Measurements from ENCODE around the gene CELF2.

The CELF2 gene

GRCh38 chr10:11076221-11076620, 58.5 kb downstream of the CELF2 start:
- H3K79me2 ChIP-seq = no peaks in the 10 kb centered on the region
- no peak for TF ChIP-seq CTCF (IDR thresholded peaks at IDR 0.05)
- H2AFZ ChIP-seq = no peak overlapping the region
- H3K4me3 ChIP-seq (ENCODE audit: low read depth, low read length) = no peak overlapping the region
- no peak overlapping the region for H3K9ac ChIP-seq
- H3K9me3 ChIP-seq (ENCODE audit: control insufficient read depth, low read length) = no peaks in the 10 kb centered on the region
- no peak overlapping the region for H3K27ac ChIP-seq
- H3K27me3 ChIP-seq (ENCODE audit: control insufficient read depth, insufficient read depth, low read length) = no peaks in the 10 kb centered on the region
- no peaks in the 10 kb centered on the region for H3K36me3 ChIP-seq (ENCODE audit: control insufficient read depth, insufficient read depth, low read length)
- no peak overlapping the region for H3K4me2 ChIP-seq (ENCODE audit: low read length)
- no peaks in the 10 kb centered on the region for H3K4me1 ChIP-seq

- Histone ChIP-seq H3K27me3 (ENCODE audit: control insufficient read depth, insufficient read depth, low read length) (no peaks in the 10 kb centered on the region), H3K9me3 (ENCODE audit: control insufficient read depth, low read length) (no peaks in the 10 kb centered on the region), H3K4me1 (no peaks in the 10 kb centered on the region), H2AFZ (no peak overlapping the region), H3K4me3 (ENCODE audit: low read depth, low read length) (no peak overlapping the region), H3K9ac (no peak overlapping the region), H3K27ac (no peak overlapping the region), H3K4me2 (ENCODE audit: low read length) (no peak overlapping the region), H3K36me3 (ENCODE audit: control insufficient read depth, insufficient read depth, low read length) (no peaks in the 10 kb centered on the region), H3K79me2 (peaks cover 2% of the 10 kb centered on the region)
- TF ChIP-seq CTCF (IDR thresholded peaks at IDR 0.05) = no peak
These were observed 62.9 kb downstream of the CELF2 start for GRCh38 chr10:11080564-11080984.

- no peak overlapping the region for H3K4me2 ChIP-seq (ENCODE audit: low read length)
- no peaks in the 10 kb centered on the region for H3K27me3 ChIP-seq (ENCODE audit: control insufficient read depth, insufficient read depth, low read length)
- no peak overlapping the region for H3K4me3 ChIP-seq (ENCODE audit: low read depth, low read length)
- H3K9ac ChIP-seq = no peak overlapping the region
- no peaks in the 10 kb centered on the region for H3K4me1 ChIP-seq
- TF ChIP-seq CTCF (IDR thresholded peaks at IDR 0.05) = no peak
- H2AFZ ChIP-seq = no peak overlapping the region
- H3K27ac ChIP-seq = no peak overlapping the region
- no peaks in the 10 kb centered on the region for H3K9me3 ChIP-seq (ENCODE audit: control insufficient read depth, low read length)
- H3K79me2 ChIP-seq = peaks cover 2% of the 10 kb centered on the region
- H3K36me3 ChIP-seq (ENCODE audit: control insufficient read depth, insufficient read depth, low read length) = no peaks in the 10 kb centered on the region
These were observed 63.7 kb downstream of the CELF2 start for GRCh38 chr10:11081408-11081807.

GRCh38 chr10:11082526-11082925, 64.9 kb downstream of the CELF2 start:
- Histone ChIP-seq H3K4me3 (ENCODE audit: low read depth, low read length) (no peak overlapping the region), H3K27ac (no peak overlapping the region)
- TF ChIP-seq CTCF (IDR thresholded peaks at IDR 0.05) = no peak

GRCh38 chr10:11083051-11083450, 65.4 kb downstream of the CELF2 start:
- no peaks in the 10 kb centered on the region for H3K27me3 ChIP-seq (ENCODE audit: control insufficient read depth, insufficient read depth, low read length)
- TF ChIP-seq CTCF (IDR thresholded peaks at IDR 0.05) = no peak
- H2AFZ ChIP-seq = no peak overlapping the region
- H3K4me3 ChIP-seq (ENCODE audit: low read depth, low read length) = no peak overlapping the region
- no peaks in the 10 kb centered on the region for H3K4me1 ChIP-seq
- H3K9me3 ChIP-seq (ENCODE audit: control insufficient read depth, low read length) = no peaks in the 10 kb centered on the region
- H3K36me3 ChIP-seq (ENCODE audit: control insufficient read depth, insufficient read depth, low read length) = no peaks in the 10 kb centered on the region
- peaks cover 2% of the 10 kb centered on the region for H3K79me2 ChIP-seq
- no peak overlapping the region for H3K9ac ChIP-seq
- H3K4me2 ChIP-seq (ENCODE audit: low read length) = no peak overlapping the region
- no peak overlapping the region for H3K27ac ChIP-seq

More at GRCh38 chr10:11082526-11082925, 64.9 kb downstream of the CELF2 start:
- peaks cover 2% of the 10 kb centered on the region for H3K79me2 ChIP-seq
- no peak overlapping the region for H3K9ac ChIP-seq
- H3K4me1 ChIP-seq = no peaks in the 10 kb centered on the region
- H3K27me3 ChIP-seq (ENCODE audit: control insufficient read depth, insufficient read depth, low read length) = no peaks in the 10 kb centered on the region
- no peaks in the 10 kb centered on the region for H3K9me3 ChIP-seq (ENCODE audit: control insufficient read depth, low read length)
- H2AFZ ChIP-seq = no peak overlapping the region
- no peak overlapping the region for H3K4me2 ChIP-seq (ENCODE audit: low read length)
- H3K36me3 ChIP-seq (ENCODE audit: control insufficient read depth, insufficient read depth, low read length) = no peaks in the 10 kb centered on the region

Data from parathyroid adenoma (tissue), 2 donors.